ENCODE measurements around the gene KCND1. TPM values are rescaled to one million over a fixed set of nuclear protein-coding genes. Genes with fewer than 3 reads are reported as not detected.

KCND1 gene
- polyA plus RNA-seq (2013): 1.5 and 1.9 TPM in 2 replicates

DNA sequence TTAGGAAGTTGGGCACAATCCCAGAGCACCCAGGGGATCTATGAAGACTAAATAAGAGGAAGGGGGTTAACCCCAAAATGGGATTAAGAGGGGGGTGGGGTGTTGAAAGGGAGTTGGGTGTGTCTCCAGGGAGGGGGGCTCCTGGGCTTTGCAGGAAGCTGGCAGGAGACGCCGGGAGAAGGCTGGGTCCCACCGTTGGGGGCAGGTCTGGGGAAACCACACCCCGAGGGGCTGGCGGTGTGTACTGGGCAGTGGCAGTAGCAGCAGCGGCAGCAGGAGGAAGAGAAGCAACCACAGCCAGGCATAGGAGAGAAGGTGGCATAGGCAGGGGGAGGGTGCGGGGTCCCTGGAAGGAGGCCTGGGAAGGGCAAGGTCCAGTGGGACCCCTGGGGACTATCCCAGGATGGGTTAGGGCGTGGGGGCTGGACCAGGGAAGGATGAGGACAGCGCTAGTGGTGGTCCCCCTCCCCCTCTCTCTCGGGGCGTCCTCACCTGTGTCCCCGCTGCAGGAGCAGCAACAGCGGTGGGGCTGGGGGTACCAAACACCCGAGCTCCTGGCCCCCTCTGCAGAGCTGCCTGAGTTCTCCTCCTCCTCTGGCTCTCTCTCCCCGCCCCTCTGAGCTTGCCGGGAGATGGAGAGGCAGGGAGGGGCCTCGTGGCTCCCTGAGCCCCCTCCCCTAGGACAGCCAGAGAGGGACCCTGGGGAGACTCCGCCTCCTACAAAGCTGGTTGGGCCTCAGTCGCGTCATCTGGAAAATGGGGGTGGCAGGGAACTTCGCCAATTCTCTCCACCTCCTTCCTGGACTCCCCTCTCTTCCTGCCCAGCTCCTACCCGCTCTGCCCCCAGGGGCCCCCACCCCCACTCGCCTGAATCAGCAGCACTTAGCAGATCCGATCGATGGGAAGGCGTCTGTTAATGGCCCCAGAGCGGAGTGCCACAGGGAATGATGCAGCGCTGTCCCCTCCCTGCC, at the start of gene KCND1:
KCND1 (minus strand) TSS at position 596 of the 971 bp plus-strand sequence. CDS start 1,573 bp downstream, outside the sequence.
- Histone ChIP-seq H3K79me1 (ENCODE audit: low read length) (no peaks in the 10 kb centered on the region), H3K18ac (ENCODE audit: low read length) (no peak within 1 kb of the TSS)

DNA sequence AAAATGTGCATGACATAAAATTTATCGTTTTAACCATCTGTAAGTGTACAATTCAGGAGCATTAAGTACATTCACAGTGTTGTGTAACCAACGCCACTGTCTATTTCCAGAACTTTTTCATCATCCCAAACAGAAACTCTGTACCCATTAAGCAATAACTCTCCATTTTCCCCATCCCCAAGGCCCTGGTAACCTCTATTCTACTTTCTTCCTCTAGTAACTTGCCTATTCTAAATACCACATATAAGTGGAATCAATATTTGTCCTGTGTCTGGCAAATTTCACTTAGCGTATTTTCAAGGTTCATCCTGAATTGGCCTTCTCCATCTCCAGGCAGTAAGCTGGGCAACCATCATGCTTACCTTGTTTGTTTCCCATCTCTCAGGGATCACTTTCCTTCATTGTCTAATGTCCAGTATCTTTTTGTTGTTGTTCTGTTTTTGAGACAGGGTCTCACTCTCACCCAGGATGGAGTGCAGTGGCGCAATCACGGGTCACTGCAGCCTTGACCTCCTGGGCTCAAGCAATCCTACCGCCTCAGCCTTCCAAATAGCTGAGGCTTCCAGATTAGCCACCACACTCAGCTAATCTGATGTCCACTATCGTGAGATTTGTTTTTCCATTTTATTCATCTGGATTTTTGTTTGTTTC, 48.1 kb upstream of the KCND1 start:
- Histone ChIP-seq H3K4me3 (ENCODE audit: low read depth, low read length) (no peak overlapping the region), H4K8ac (ENCODE audit: low read depth, low read length) (no peak overlapping the region), H3K23ac (ENCODE audit: low read length) (no peak overlapping the region), H3K79me2 (ENCODE audit: control insufficient read depth, insufficient read depth, low read length, poor library complexity) (no peaks in the 10 kb centered on the region), H2AK5ac (ENCODE audit: low read length) (no peak overlapping the region), H4K12ac (ENCODE audit: low read depth, low read length) (no peak overlapping the region), H3K14ac (ENCODE audit: low read length) (no peak overlapping the region), H2BK12ac (ENCODE audit: low read length) (no peak overlapping the region), H2AFZ (ENCODE audit: insufficient read depth, low read length, poor library complexity) (no peak overlapping the region), H3K79me1 (ENCODE audit: low read length) (no peaks in the 10 kb centered on the region), H3K36me3 (ENCODE audit: control insufficient read depth in 1 of 2, insufficient read depth in 2 of 2, low read length in 2 of 2) (peaks cover 0 to 2% of the 10 kb centered on the region in 2 experiments), H3K18ac (ENCODE audit: low read length) (no peak overlapping the region), H4K91ac (ENCODE audit: low read depth, low read length) (no peak overlapping the region), H3K4me1 (ENCODE audit: control insufficient read depth in 1 of 2, insufficient read depth in 2 of 2, low read length in 2 of 2) (no peaks in the 10 kb centered on the region), H3K9me3 (ENCODE audit: insufficient read depth, low read depth, low read length) (no peaks in the 10 kb centered on the region), H3K9ac (ENCODE audit: low read length) (no peak overlapping the region), H3K27ac (ENCODE audit: low read depth, low read length) (no peak overlapping the region), H3K4ac (ENCODE audit: low read depth, low read length) (no peak overlapping the region), H3K27me3 (ENCODE audit: insufficient read depth, low read length) (no peaks in the 10 kb centered on the region), H2BK5ac (ENCODE audit: low read depth, low read length, poor library complexity) (no peak overlapping the region), H2BK120ac (ENCODE audit: insufficient read depth, low read length, poor library complexity) (no peak overlapping the region), H3K4me2 (ENCODE audit: low read length) (no peak overlapping the region)
- no CpG with 5 or more reads among the region's 7 CpGs for WGBS (ENCODE audit: extremely low coverage, insufficient coverage, insufficient read length)
- DNase-seq: no peak

More for the DNA sequence above, at the start of gene KCND1:
- H3K4me1 ChIP-seq (ENCODE audit: control insufficient read depth in 1 of 2, insufficient read depth in 2 of 2, low read length in 2 of 2): peaks cover 9 to 13% of the 10 kb centered on the region in 2 experiments
- peak within 1 kb of the TSS; percentile 45 for H2AFZ ChIP-seq (ENCODE audit: insufficient read depth, low read length, poor library complexity)
- no peak within 1 kb of the TSS for H3K23ac ChIP-seq (ENCODE audit: low read length)
- H3K9ac ChIP-seq (ENCODE audit: low read length): no peak within 1 kb of the TSS
- no peaks in the 10 kb centered on the region for H3K79me2 ChIP-seq (ENCODE audit: control insufficient read depth, insufficient read depth, low read length, poor library complexity)
- peak within 1 kb of the TSS; percentile 62 for H4K8ac ChIP-seq (ENCODE audit: low read depth, low read length)
- peak within 1 kb of the TSS; percentile 83 for H3K4me2 ChIP-seq (ENCODE audit: low read length)
- no peak for DNase-seq
- H3K4ac ChIP-seq (ENCODE audit: low read depth, low read length): no peak within 1 kb of the TSS
- peak within 1 kb of the TSS; percentile 75 for H4K91ac ChIP-seq (ENCODE audit: low read depth, low read length)
- no peak within 1 kb of the TSS for H3K14ac ChIP-seq (ENCODE audit: low read length)
- peaks cover 15 to 23% of the 10 kb centered on the region in 2 experiments for H3K36me3 ChIP-seq (ENCODE audit: control insufficient read depth in 1 of 2, insufficient read depth in 2 of 2, low read length in 2 of 2)
- no peak within 1 kb of the TSS for H3K27ac ChIP-seq (ENCODE audit: low read depth, low read length)
- H2AK5ac ChIP-seq (ENCODE audit: low read length): no peak within 1 kb of the TSS
- H3K9me3 ChIP-seq (ENCODE audit: insufficient read depth, low read depth, low read length): no peaks in the 10 kb centered on the region
- H3K27me3 ChIP-seq (ENCODE audit: insufficient read depth, low read length): no peaks in the 10 kb centered on the region
- H2BK120ac ChIP-seq (ENCODE audit: insufficient read depth, low read length, poor library complexity): peak within 1 kb of the TSS; percentile 6
- no peak within 1 kb of the TSS for H2BK5ac ChIP-seq (ENCODE audit: low read depth, low read length, poor library complexity)
- no peak within 1 kb of the TSS for H2BK12ac ChIP-seq (ENCODE audit: low read length)
- peak within 1 kb of the TSS; percentile 77 for H4K12ac ChIP-seq (ENCODE audit: low read depth, low read length)
- WGBS (ENCODE audit: extremely low coverage, insufficient coverage, insufficient read length): no CpG with 5 or more reads among the region's 28 CpGs
- peak within 1 kb of the TSS; percentile 56 for H3K4me3 ChIP-seq (ENCODE audit: low read depth, low read length)

DNA sequence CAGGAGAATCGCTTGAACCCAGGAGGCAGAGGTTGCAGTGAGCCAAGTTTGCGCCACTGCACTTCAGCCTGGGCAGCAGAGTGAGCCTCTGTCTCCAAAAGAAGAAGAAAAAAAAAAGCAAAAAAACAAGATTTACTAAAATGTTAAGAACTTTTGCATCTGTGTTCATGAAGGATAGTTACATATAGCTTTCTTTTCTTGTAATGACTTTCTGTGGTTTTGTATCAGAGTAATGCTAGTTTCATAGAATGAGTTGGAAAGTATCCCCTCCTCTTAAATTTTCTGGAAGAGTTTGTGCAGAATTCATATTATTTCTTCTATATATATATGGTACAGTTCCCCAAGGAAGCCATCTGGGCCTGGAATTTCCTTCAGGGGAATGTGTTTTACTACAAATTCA, 47.4 kb upstream of the KCND1 start:
- no CpG with 5 or more reads among the region's 2 CpGs for WGBS (ENCODE audit: extremely low coverage, insufficient coverage, insufficient read length)
- DNase-seq: no peak
- Histone ChIP-seq H3K79me2 (ENCODE audit: control insufficient read depth, insufficient read depth, low read length, poor library complexity) (no peaks in the 10 kb centered on the region), H2AK5ac (ENCODE audit: low read length) (no peak overlapping the region), H3K27ac (ENCODE audit: low read depth, low read length) (no peak overlapping the region), H3K4me3 (ENCODE audit: low read depth, low read length) (no peak overlapping the region), H3K14ac (ENCODE audit: low read length) (no peak overlapping the region), H3K23ac (ENCODE audit: low read length) (no peak overlapping the region), H3K4me2 (ENCODE audit: low read length) (no peak overlapping the region), H3K27me3 (ENCODE audit: insufficient read depth, low read length) (no peaks in the 10 kb centered on the region), H2BK12ac (ENCODE audit: low read length) (no peak overlapping the region), H3K4me1 (ENCODE audit: control insufficient read depth in 1 of 2, insufficient read depth in 2 of 2, low read length in 2 of 2) (no peaks in the 10 kb centered on the region), H2BK120ac (ENCODE audit: insufficient read depth, low read length, poor library complexity) (no peak overlapping the region), H3K36me3 (ENCODE audit: control insufficient read depth in 1 of 2, insufficient read depth in 2 of 2, low read length in 2 of 2) (no peaks in the 10 kb centered on the region), H2BK5ac (ENCODE audit: low read depth, low read length, poor library complexity) (no peak overlapping the region), H4K12ac (ENCODE audit: low read depth, low read length) (no peak overlapping the region), H3K79me1 (ENCODE audit: low read length) (no peaks in the 10 kb centered on the region), H4K8ac (ENCODE audit: low read depth, low read length) (no peak overlapping the region), H2AFZ (ENCODE audit: insufficient read depth, low read length, poor library complexity) (no peak overlapping the region), H3K18ac (ENCODE audit: low read length) (no peak overlapping the region), H3K9me3 (ENCODE audit: insufficient read depth, low read depth, low read length) (no peaks in the 10 kb centered on the region), H4K91ac (ENCODE audit: low read depth, low read length) (no peak overlapping the region), H3K4ac (ENCODE audit: low read depth, low read length) (no peak overlapping the region), H3K9ac (ENCODE audit: low read length) (no peak overlapping the region)

DNA sequence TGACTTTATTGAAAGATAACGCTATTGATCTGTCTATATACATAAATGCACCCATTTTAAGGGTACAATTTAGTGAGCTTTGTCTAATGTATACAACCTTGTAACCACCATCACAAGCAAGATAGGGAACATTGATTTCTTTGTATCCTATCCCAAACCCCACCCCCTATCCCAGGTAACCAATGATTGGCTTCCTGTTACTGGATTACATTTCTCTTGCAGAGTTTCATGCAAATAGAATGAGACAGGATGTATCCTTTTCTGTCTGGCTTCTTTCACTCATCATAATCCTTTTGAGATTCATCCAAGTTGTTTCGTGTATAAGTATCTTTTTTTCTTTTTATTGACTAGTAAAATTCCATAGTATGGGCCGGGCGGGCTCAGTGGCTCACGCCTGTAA, 32.1 kb upstream of the KCND1 start:
- H2AFZ ChIP-seq (ENCODE audit: insufficient read depth, low read length, poor library complexity): no peak overlapping the region
- H2BK120ac ChIP-seq (ENCODE audit: insufficient read depth, low read length, poor library complexity): no peak overlapping the region
- no peak overlapping the region for H3K14ac ChIP-seq (ENCODE audit: low read length)
- no peak overlapping the region for H3K27ac ChIP-seq (ENCODE audit: low read depth, low read length)
- H4K8ac ChIP-seq (ENCODE audit: low read depth, low read length): no peak overlapping the region
- no peak overlapping the region for H2BK5ac ChIP-seq (ENCODE audit: low read depth, low read length, poor library complexity)
- H4K12ac ChIP-seq (ENCODE audit: low read depth, low read length): no peak overlapping the region
- H3K4ac ChIP-seq (ENCODE audit: low read depth, low read length): no peak overlapping the region
- no peaks in the 10 kb centered on the region for H3K9me3 ChIP-seq (ENCODE audit: insufficient read depth, low read depth, low read length)
- H3K4me1 ChIP-seq (ENCODE audit: control insufficient read depth in 1 of 2, insufficient read depth in 2 of 2, low read length in 2 of 2): peaks cover 0 to 2% of the 10 kb centered on the region in 2 experiments
- no peak for DNase-seq
- no peak overlapping the region for H2AK5ac ChIP-seq (ENCODE audit: low read length)
- no peak overlapping the region for H3K18ac ChIP-seq (ENCODE audit: low read length)
- H3K4me2 ChIP-seq (ENCODE audit: low read length): no peak overlapping the region
- no peak overlapping the region for H3K4me3 ChIP-seq (ENCODE audit: low read depth, low read length)
- no CpG with 5 or more reads among the region's 5 CpGs for WGBS (ENCODE audit: extremely low coverage, insufficient coverage, insufficient read length)
- H3K36me3 ChIP-seq (ENCODE audit: control insufficient read depth in 1 of 2, insufficient read depth in 2 of 2, low read length in 2 of 2): peaks cover 5% of the 10 kb centered on the region in 2 experiments
- no peak overlapping the region for H4K91ac ChIP-seq (ENCODE audit: low read depth, low read length)
- H3K23ac ChIP-seq (ENCODE audit: low read length): no peak overlapping the region
- H3K9ac ChIP-seq (ENCODE audit: low read length): no peak overlapping the region
- H3K79me2 ChIP-seq (ENCODE audit: control insufficient read depth, insufficient read depth, low read length, poor library complexity): peaks cover 2% of the 10 kb centered on the region
- H3K27me3 ChIP-seq (ENCODE audit: insufficient read depth, low read length): no peaks in the 10 kb centered on the region
- no peak overlapping the region for H2BK12ac ChIP-seq (ENCODE audit: low read length)
- peaks cover 6% of the 10 kb centered on the region for H3K79me1 ChIP-seq (ENCODE audit: low read length)

Data from trophoblast cell (in vitro differentiated cells and primary cell).